HEK293 (cell line): ENCODE data around the gene ATP2A3.

Experiments used
- BCL11A ChIP-seq: fragments of 450-650 bp; formaldehyde crosslinking; IDR thresholded peaks from 2 replicates; pipeline ENCODE4 v1.5.1; 2016; ENCODE audit warnings: low read depth, missing biosample characterization, missing genetic modification characterization
- GLIS2 ChIP-seq: fragments of 450-650 bp; formaldehyde crosslinking; IDR thresholded peaks from 2 replicates; pipeline ENCODE4 v1.5.1; 2016; ENCODE audit warnings: missing biosample characterization, missing genetic modification characterization
- KLF16 ChIP-seq: fragments of 450-650 bp; formaldehyde crosslinking; IDR thresholded peaks from 2 replicates; pipeline ENCODE4 v1.5.1; 2017; ENCODE audit warnings: missing biosample characterization, missing genetic modification characterization
- MYNN ChIP-seq: fragments of 450-650 bp; formaldehyde crosslinking; IDR thresholded peaks from 2 replicates; pipeline ENCODE4 v1.5.1; 2016; ENCODE audit warnings: missing biosample characterization, missing genetic modification characterization, borderline replicate concordance
- WT1 ChIP-seq: fragments of 450-650 bp; formaldehyde crosslinking; IDR thresholded peaks from 2 replicates; pipeline ENCODE4 v1.5.1; 2016; ENCODE audit warnings: missing biosample characterization, missing genetic modification characterization
- ZBTB11 ChIP-seq: fragments of 450-650 bp; formaldehyde crosslinking; conservative IDR thresholded peaks from 2 replicates; pipeline ENCODE4 v1.5.1; 2016; ENCODE audit warnings: low read depth, missing biosample characterization, missing genetic modification characterization
- ZBTB48 ChIP-seq: fragments of 450-650 bp; formaldehyde crosslinking; IDR thresholded peaks from 2 replicates; pipeline ENCODE4 v1.5.1; 2016; ENCODE audit warnings: missing biosample characterization, missing genetic modification characterization
- ZFHX2 ChIP-seq: fragments of 450-650 bp; formaldehyde crosslinking; conservative IDR thresholded peaks from 2 replicates; pipeline ENCODE4 v1.5.1; 2016; ENCODE audit warnings: missing biosample characterization, missing genetic modification characterization
- ZNF112 ChIP-seq: fragments of 450-650 bp; formaldehyde crosslinking; IDR thresholded peaks from 2 replicates; pipeline ENCODE4 v1.5.0; 2017; ENCODE audit warnings: missing biosample characterization, missing genetic modification characterization
- ZNF140 ChIP-seq: fragments of 450-650 bp; formaldehyde crosslinking; IDR thresholded peaks from 2 replicates; pipeline ENCODE4 v1.5.1; 2016; ENCODE audit warnings: missing biosample characterization, missing genetic modification characterization
- ZNF155 ChIP-seq: fragments of 450-650 bp; formaldehyde crosslinking; IDR thresholded peaks from 2 replicates; pipeline ENCODE4 v1.5.1; 2016; ENCODE audit warnings: missing biosample characterization, missing genetic modification characterization
- ZNF19 ChIP-seq: fragments of 450-650 bp; formaldehyde crosslinking; IDR thresholded peaks from 2 replicates; pipeline ENCODE4; 2016; ENCODE audit warnings: missing biosample characterization, missing genetic modification characterization, low read depth
- ZNF24 ChIP-seq: fragments of 450-650 bp; formaldehyde crosslinking; IDR thresholded peaks from 2 replicates; pipeline ENCODE4 v1.5.1; 2016; ENCODE audit warnings: missing biosample characterization, missing genetic modification characterization
- ZNF335 ChIP-seq: fragments of 450-650 bp; formaldehyde crosslinking; conservative IDR thresholded peaks from 2 replicates; pipeline ENCODE4 v1.5.1; 2016; ENCODE audit warnings: missing biosample characterization, missing genetic modification characterization
- ZNF341 ChIP-seq: fragments of 450-650 bp; formaldehyde crosslinking; IDR thresholded peaks from 2 replicates; pipeline ENCODE4; 2016; ENCODE audit warnings: low read depth, missing biosample characterization, missing genetic modification characterization
- ZNF48 ChIP-seq: fragments of 450-650 bp; formaldehyde crosslinking; IDR thresholded peaks from 2 replicates; pipeline ENCODE4 v1.5.1; 2016; ENCODE audit warnings: missing biosample characterization, missing genetic modification characterization
- ZNF549 ChIP-seq: fragments of 450-650 bp; IDR thresholded peaks from 2 replicates; pipeline ENCODE4 v1.5.1; 2018; ENCODE audit warnings: missing biosample characterization, missing genetic modification characterization, mild to moderate bottlenecking, inconsistent platforms, moderate library complexity
- ZNF629 ChIP-seq: fragments of 450-650 bp; formaldehyde crosslinking; IDR thresholded peaks from 2 replicates; pipeline ENCODE4 v1.5.1; 2017; ENCODE audit warnings: missing biosample characterization, missing genetic modification characterization
- ZNF645 ChIP-seq: fragments of 450-650 bp; formaldehyde crosslinking; IDR thresholded peaks from 2 replicates; pipeline ENCODE4; 2016; ENCODE audit warnings: missing biosample characterization, missing genetic modification characterization
- TF ChIP-seq, protein P1 (sequence below): fragments of 450-650 bp; formaldehyde crosslinking; IDR thresholded peaks from 2 replicates; pipeline ENCODE4 v1.5.1; 2016; ENCODE audit warnings: missing biosample characterization, missing genetic modification characterization
- TF ChIP-seq, protein P2 (sequence below): fragments of 450-650 bp; formaldehyde crosslinking; IDR thresholded peaks from 2 replicates; pipeline ENCODE4 v1.5.1; 2016; ENCODE audit warnings: missing biosample characterization, missing genetic modification characterization
- TF ChIP-seq, protein P3 (sequence below): fragments of 450-650 bp; formaldehyde crosslinking; IDR thresholded peaks from 2 replicates; pipeline ENCODE4 v1.5.0; 2017; ENCODE audit warnings: missing biosample characterization, missing genetic modification characterization, borderline replicate concordance
- TF ChIP-seq, protein P4 (sequence below): fragments of 450-650 bp; formaldehyde crosslinking; IDR thresholded peaks from 2 replicates; pipeline ENCODE4 v1.5.1; 2016; ENCODE audit warnings: missing biosample characterization, missing genetic modification characterization, borderline replicate concordance

The ATP2A3 gene

DNA sequence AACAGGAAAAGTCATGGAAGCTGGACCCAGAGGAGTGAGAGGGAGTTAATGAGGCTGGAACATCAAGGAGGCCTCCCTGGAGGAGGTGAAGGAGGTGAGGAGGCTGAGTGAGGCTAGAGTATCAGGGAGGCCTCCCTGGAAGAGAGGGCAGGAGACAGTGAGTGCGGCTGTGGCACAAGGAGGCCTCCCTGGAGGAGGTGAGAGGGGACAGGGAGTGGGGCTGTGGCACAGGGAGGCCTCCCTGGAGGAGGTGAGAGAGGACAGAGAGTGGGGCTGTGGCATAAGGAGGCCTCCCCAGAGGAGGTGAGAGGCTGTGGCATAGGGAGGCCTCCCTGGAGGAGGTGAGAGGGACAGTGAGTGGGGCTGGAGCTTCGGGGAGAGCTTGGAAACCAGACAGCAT, 76.8 kb downstream of the ATP2A3 start (continued):
- no peak for TF ChIP-seq ZBTB48 (tag by site-specific recombination)
- no peak for TF ChIP-seq ZNF335 (tag by site-specific recombination)
- TF ChIP-seq ZNF341, result no peak
- TF ChIP-seq ZNF48 (tag by site-specific recombination), result no peak
- TF ChIP-seq ZNF140 (tag by site-specific recombination), result no peak
- TF ChIP-seq, protein P1, sequence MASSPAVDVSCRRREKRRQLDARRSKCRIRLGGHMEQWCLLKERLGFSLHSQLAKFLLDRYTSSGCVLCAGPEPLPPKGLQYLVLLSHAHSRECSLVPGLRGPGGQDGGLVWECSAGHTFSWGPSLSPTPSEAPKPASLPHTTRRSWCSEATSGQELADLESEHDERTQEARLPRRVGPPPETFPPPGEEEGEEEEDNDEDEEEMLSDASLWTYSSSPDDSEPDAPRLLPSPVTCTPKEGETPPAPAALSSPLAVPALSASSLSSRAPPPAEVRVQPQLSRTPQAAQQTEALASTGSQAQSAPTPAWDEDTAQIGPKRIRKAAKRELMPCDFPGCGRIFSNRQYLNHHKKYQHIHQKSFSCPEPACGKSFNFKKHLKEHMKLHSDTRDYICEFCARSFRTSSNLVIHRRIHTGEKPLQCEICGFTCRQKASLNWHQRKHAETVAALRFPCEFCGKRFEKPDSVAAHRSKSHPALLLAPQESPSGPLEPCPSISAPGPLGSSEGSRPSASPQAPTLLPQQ (tag by site-specific recombination), result no peak
- no peak for TF ChIP-seq ZNF629
- no peak for TF ChIP-seq ZNF155 (tag by site-specific recombination)
- no peak for TF ChIP-seq KLF16 (tag by site-specific recombination)
- TF ChIP-seq ZNF24 (tag by site-specific recombination), result no peak
- peak; percentile 63 for TF ChIP-seq GLIS2 (tag by site-specific recombination)
- TF ChIP-seq, protein P2, sequence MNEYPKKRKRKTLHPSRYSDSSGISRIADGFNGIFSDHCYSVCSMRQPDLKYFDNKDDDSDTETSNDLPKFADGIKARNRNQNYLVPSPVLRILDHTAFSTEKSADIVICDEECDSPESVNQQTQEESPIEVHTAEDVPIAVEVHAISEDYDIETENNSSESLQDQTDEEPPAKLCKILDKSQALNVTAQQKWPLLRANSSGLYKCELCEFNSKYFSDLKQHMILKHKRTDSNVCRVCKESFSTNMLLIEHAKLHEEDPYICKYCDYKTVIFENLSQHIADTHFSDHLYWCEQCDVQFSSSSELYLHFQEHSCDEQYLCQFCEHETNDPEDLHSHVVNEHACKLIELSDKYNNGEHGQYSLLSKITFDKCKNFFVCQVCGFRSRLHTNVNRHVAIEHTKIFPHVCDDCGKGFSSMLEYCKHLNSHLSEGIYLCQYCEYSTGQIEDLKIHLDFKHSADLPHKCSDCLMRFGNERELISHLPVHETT (tag by site-specific recombination), result no peak
- TF ChIP-seq ZNF19 (tag by site-specific recombination), result no peak
- no peak for TF ChIP-seq BCL11A (tag by site-specific recombination)
- TF ChIP-seq, protein P3, sequence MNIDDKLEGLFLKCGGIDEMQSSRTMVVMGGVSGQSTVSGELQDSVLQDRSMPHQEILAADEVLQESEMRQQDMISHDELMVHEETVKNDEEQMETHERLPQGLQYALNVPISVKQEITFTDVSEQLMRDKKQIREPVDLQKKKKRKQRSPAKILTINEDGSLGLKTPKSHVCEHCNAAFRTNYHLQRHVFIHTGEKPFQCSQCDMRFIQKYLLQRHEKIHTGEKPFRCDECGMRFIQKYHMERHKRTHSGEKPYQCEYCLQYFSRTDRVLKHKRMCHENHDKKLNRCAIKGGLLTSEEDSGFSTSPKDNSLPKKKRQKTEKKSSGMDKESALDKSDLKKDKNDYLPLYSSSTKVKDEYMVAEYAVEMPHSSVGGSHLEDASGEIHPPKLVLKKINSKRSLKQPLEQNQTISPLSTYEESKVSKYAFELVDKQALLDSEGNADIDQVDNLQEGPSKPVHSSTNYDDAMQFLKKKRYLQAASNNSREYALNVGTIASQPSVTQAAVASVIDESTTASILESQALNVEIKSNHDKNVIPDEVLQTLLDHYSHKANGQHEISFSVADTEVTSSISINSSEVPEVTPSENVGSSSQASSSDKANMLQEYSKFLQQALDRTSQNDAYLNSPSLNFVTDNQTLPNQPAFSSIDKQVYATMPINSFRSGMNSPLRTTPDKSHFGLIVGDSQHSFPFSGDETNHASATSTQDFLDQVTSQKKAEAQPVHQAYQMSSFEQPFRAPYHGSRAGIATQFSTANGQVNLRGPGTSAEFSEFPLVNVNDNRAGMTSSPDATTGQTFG (tag by site-specific recombination), result peak; percentile 52; the same call in 1 of the 2 replicates
- no peak for TF ChIP-seq ZNF645 (tag by site-specific recombination)
- TF ChIP-seq ZNF549 (tag by site-specific recombination), result no peak
- TF ChIP-seq WT1, result peak; percentile 23; the same call in 1 of the 2 replicates
- TF ChIP-seq, protein P4, sequence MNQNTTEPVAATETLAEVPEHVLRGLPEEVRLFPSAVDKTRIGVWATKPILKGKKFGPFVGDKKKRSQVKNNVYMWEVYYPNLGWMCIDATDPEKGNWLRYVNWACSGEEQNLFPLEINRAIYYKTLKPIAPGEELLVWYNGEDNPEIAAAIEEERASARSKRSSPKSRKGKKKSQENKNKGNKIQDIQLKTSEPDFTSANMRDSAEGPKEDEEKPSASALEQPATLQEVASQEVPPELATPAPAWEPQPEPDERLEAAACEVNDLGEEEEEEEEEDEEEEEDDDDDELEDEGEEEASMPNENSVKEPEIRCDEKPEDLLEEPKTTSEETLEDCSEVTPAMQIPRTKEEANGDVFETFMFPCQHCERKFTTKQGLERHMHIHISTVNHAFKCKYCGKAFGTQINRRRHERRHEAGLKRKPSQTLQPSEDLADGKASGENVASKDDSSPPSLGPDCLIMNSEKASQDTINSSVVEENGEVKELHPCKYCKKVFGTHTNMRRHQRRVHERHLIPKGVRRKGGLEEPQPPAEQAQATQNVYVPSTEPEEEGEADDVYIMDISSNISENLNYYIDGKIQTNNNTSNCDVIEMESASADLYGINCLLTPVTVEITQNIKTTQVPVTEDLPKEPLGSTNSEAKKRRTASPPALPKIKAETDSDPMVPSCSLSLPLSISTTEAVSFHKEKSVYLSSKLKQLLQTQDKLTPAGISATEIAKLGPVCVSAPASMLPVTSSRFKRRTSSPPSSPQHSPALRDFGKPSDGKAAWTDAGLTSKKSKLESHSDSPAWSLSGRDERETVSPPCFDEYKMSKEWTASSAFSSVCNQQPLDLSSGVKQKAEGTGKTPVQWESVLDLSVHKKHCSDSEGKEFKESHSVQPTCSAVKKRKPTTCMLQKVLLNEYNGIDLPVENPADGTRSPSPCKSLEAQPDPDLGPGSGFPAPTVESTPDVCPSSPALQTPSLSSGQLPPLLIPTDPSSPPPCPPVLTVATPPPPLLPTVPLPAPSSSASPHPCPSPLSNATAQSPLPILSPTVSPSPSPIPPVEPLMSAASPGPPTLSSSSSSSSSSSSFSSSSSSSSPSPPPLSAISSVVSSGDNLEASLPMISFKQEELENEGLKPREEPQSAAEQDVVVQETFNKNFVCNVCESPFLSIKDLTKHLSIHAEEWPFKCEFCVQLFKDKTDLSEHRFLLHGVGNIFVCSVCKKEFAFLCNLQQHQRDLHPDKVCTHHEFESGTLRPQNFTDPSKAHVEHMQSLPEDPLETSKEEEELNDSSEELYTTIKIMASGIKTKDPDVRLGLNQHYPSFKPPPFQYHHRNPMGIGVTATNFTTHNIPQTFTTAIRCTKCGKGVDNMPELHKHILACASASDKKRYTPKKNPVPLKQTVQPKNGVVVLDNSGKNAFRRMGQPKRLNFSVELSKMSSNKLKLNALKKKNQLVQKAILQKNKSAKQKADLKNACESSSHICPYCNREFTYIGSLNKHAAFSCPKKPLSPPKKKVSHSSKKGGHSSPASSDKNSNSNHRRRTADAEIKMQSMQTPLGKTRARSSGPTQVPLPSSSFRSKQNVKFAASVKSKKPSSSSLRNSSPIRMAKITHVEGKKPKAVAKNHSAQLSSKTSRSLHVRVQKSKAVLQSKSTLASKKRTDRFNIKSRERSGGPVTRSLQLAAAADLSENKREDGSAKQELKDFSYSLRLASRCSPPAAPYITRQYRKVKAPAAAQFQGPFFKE (tag by site-specific recombination), result 0 out of 2 replicates have a peak, but pooled peaks have one; percentile 40
- TF ChIP-seq MYNN (tag by site-specific recombination), result no peak
- no peak for TF ChIP-seq ZFHX2
- no peak for TF ChIP-seq ZNF112
- no peak for TF ChIP-seq ZBTB11 (tag by site-specific recombination)
